Smooth muscle cell of the coronary artery (primary cell): ENCODE measurements around the gene SLC25A41. TPM values are rescaled to one million over a fixed set of nuclear protein-coding genes. Genes with fewer than 3 reads are reported as not detected.

ENCODE experiments used
- total RNA-seq: library from RNA; depleted of rRNA; stranded (reverse); fragments of >200 nt; gene quantifications from 2 replicates; pipeline ENCODE4 v1.2.3, GENCODE V29; 2014; ENCODE audit warnings: low replicate concordance

The SLC25A41 gene
- 0.23 TPM in 1 of 2 replicates, not detected in the other for total RNA-seq

GRCh38 chr19:6433663-6434062, at the start of gene SLC25A41:
Gene SLC25A41 (minus strand): TSS chr19:6433763. CDS start chr19:6433693, 70 bp downstream.

GRCh38 chr19:6481541-6482342, 48.2 kb upstream of the SLC25A41 start, which contains the start of gene DENND1C:
Gene DENND1C (minus strand): TSS chr19:6481787. CDS start chr19:6481695, 92 bp downstream.

GRCh38 chr19:6464070-6464873, 30.7 kb upstream of the SLC25A41 start, which contains the start of gene CRB3:
Gene CRB3 (plus strand): TSS chr19:6464271. CDS start chr19:6464702, 431 bp downstream.

GRCh38 chr19:6459262-6460098, 25.9 kb upstream of the SLC25A41 start, which contains the start of gene SLC25A23:
Gene SLC25A23 (minus strand): TSS chr19:6459792. CDS start chr19:6459628, 164 bp downstream.

GRCh38 chr19:6424195-6424938, 9.2 kb downstream of the SLC25A41 start, which contains the start of gene KHSRP:
Gene KHSRP (minus strand): TSS chr19:6424811. CDS start chr19:6424701, 110 bp downstream.

GRCh38 chr19:6393074-6393982, 40.2 kb downstream of the SLC25A41 start, which contains the start of gene GTF2F1:
Gene GTF2F1 (minus strand): TSS chr19:6393164. CDS start chr19:6392995, 169 bp downstream.

Other genes starting within 250 kb of the SLC25A41 start
- gene MLLT1, start 153.8 kb downstream of the SLC25A41 start, total RNA-seq, result 2.3 and 8.2 TPM in 2 replicates
- not detected in 2 replicates for gene ACER1, start 100.2 kb downstream of the SLC25A41 start, total RNA-seq
- gene CLPP, start 72.2 kb downstream of the SLC25A41 start, total RNA-seq, result 59.2 and 66.5 TPM in 2 replicates
- gene ALKBH7, start 61.0 kb downstream of the SLC25A41 start, total RNA-seq, result 9.6 and 38.3 TPM in 2 replicates
- 0.53 and 0.70 TPM in 2 replicates for gene PSPN, start 57.8 kb downstream of the SLC25A41 start, total RNA-seq
- 62.5 and 108 TPM in 2 replicates for gene GTF2F1, start 40.6 kb downstream of the SLC25A41 start, total RNA-seq
- 41.1 and 85.6 TPM in 2 replicates for gene KHSRP, start 9.0 kb downstream of the SLC25A41 start, total RNA-seq
- 20.9 and 22.3 TPM in 2 replicates for gene SLC25A23, start 26.0 kb upstream of the SLC25A41 start, total RNA-seq
- gene CRB3, start 30.5 kb upstream of the SLC25A41 start, total RNA-seq, result 0.08 TPM in 1 of 2 replicates, not detected in the other
- gene DENND1C, start 48.0 kb upstream of the SLC25A41 start, total RNA-seq, result not detected in 2 replicates
- not detected in 2 replicates for gene TUBB4A, start 68.5 kb upstream of the SLC25A41 start, total RNA-seq
- gene TNFSF9, start 97.3 kb upstream of the SLC25A41 start, total RNA-seq, result under 0.01 and 0.30 TPM in 2 replicates
- not detected in 2 replicates for gene CD70, start 157.4 kb upstream of the SLC25A41 start, total RNA-seq
- 0.35 TPM in 1 of 2 replicates, not detected in the other for gene TNFSF14, start 236.4 kb upstream of the SLC25A41 start, total RNA-seq